Tibial nerve (tissue), 4 donors: Measurements from ENCODE around the gene KCNMA1. TPM values are rescaled to one million over a fixed set of nuclear protein-coding genes. Genes with fewer than 3 reads are reported as not detected.

Source experiments
- DNase-seq, 2 donors: peaks; one replicate each; pipeline ENCODE4 v3.0.0-alpha.2; 2019; ENCODE audit warnings: low spot score in 2 of 2
- H3K27ac ChIP-seq, 4 donors: fragments of 200-600 bp; sonication (generic) in 3 of 4; one replicate each; pipeline ENCODE4 v1.5.1; 2017 to 2019; ENCODE audit warnings: mild to moderate bottlenecking in 1 of 4
- H3K27me3 ChIP-seq, 2 donors: fragments of 200-600 bp; sonication (generic) in 1 of 2; one replicate each; pipeline versions ENCODE4 v1.5.1 to v1.6.0; 2017 to 2019
- H3K36me3 ChIP-seq, 3 donors: fragments of 200-600 bp; sonication (generic); one replicate each; pipeline ENCODE4 v1.5.1; 2018 to 2019
- H3K4me1 ChIP-seq, 4 donors: fragments of 200-600 bp; sonication (generic) in 3 of 4; one replicate each; pipeline ENCODE4 v1.5.1; 2017 to 2019
- H3K4me3 ChIP-seq, 4 donors: fragments of 200-600 bp; sonication (generic) in 3 of 4; one replicate each; pipeline ENCODE4 v1.5.1; 2017 to 2019; ENCODE audit warnings: mild to moderate bottlenecking in 1 of 4, moderate library complexity in 1 of 4
- H3K9me3 ChIP-seq, 4 donors: fragments of 200-600 bp; sonication (generic) in 3 of 4; one replicate each; pipeline ENCODE4 v1.5.1; 2017 to 2019
- CTCF ChIP-seq, 5 experiments: fragments of 200-600 bp in 3 of 5; fragments of 450-650 bp in 2 of 5; sonication (generic) in 3 of 5; IDR thresholded peaks; one replicate each; pipeline ENCODE4 v1.5.1; 2016 to 2019; ENCODE audit warnings: antibody characterized with exemption in 5 of 5, mild to moderate bottlenecking in 3 of 5, moderate library complexity in 2 of 5
- EP300 ChIP-seq, 2 donors: sonication (generic); formaldehyde crosslinking; IDR thresholded peaks; one replicate each; pipeline ENCODE4 v1.6.1; 2017; ENCODE audit warnings: antibody characterized with exemption in 2 of 2, mild to moderate bottlenecking in 1 of 2
- POLR2A ChIP-seq, 2 donors: fragments of 450-650 bp; IDR thresholded peaks; one replicate each; pipeline ENCODE4 v1.6.1; 2017; ENCODE audit warnings: antibody characterized with exemption in 2 of 2, mild to moderate bottlenecking in 2 of 2, moderate library complexity in 2 of 2
- WGBS, 2 donors: methylation state at CpG; one replicate each; pipeline ENCODE4 v1.1.5; 2018; 5-methylcytosine and 5-hydroxymethylcytosine counted together
- total RNA-seq, 4 donors: library from RNA; depleted of rRNA; stranded (reverse); fragments of >200 nt; gene quantifications; one replicate each; pipeline ENCODE4 v1.1.0, GENCODE V29; 2016

KCNMA1 gene
- total RNA-seq, 4 donors from 2014 or later = 10.2 to 19.9 (median 13.7) TPM

GRCh38 chr10:77606751-77607150 lies 30.9 kb downstream of the KCNMA1 start:
- no peaks in the 10 kb centered on the region for H3K36me3 ChIP-seq
- no peak overlapping the region for H3K27ac ChIP-seq
- WGBS, 2 donors = 77 to 86% methylated on average over 2 of the region's 2 CpGs
- TF ChIP-seq CTCF (IDR thresholded peaks at IDR 0.05) (no peak), EP300 (IDR thresholded peaks at IDR 0.05) (no peak), POLR2A (IDR thresholded peaks at IDR 0.05) (no peak)
- no peak for DNase-seq
- no peaks in the 10 kb centered on the region for H3K27me3 ChIP-seq
- H3K4me1 ChIP-seq = peaks cover 0 to 15% (median 2%) of the 10 kb centered on the region in 4 donors
- no peaks in the 10 kb centered on the region for H3K9me3 ChIP-seq
- no peak overlapping the region for H3K4me3 ChIP-seq

- Histone ChIP-seq H3K27ac (no peak overlapping the region), H3K4me3 (no peak overlapping the region), H3K36me3 (no peaks in the 10 kb centered on the region), H3K4me1 (peaks cover 0 to 15% (median 2%) of the 10 kb centered on the region in 4 donors), H3K9me3 (no peaks in the 10 kb centered on the region), H3K27me3 (no peaks in the 10 kb centered on the region)
- WGBS, 2 donors = 39 to 65% methylated on average over 4 of the region's 4 CpGs
- DNase-seq = no peak
- TF ChIP-seq POLR2A (IDR thresholded peaks at IDR 0.05) = no peak
- no peak for TF ChIP-seq CTCF (IDR thresholded peaks at IDR 0.05)
- TF ChIP-seq EP300 (IDR thresholded peaks at IDR 0.05) = no peak
These were observed 32.1 kb downstream of the KCNMA1 start for GRCh38 chr10:77605466-77605865.

- no peaks in the 10 kb centered on the region for H3K9me3 ChIP-seq
- H3K4me3 ChIP-seq = no peak overlapping the region
- TF ChIP-seq EP300 (IDR thresholded peaks at IDR 0.05) (no peak), CTCF (IDR thresholded peaks at IDR 0.05) (no peak), POLR2A (IDR thresholded peaks at IDR 0.05) (no peak)
- no peaks in the 10 kb centered on the region for H3K27me3 ChIP-seq
- H3K27ac ChIP-seq = no peak overlapping the region
- no peak for DNase-seq
- no peaks in the 10 kb centered on the region for H3K36me3 ChIP-seq
- WGBS, 2 donors = 80 to 88% methylated on average over 6 of the region's 6 CpGs
- H3K4me1 ChIP-seq = peaks cover 0 to 15% (median 2%) of the 10 kb centered on the region in 4 donors
These were observed 32.7 kb downstream of the KCNMA1 start for GRCh38 chr10:77604941-77605351.

GRCh38 chr10:77604063-77604462 lies 33.5 kb downstream of the KCNMA1 start:
- 64 to 67% methylated on average over 1 of the region's 1 CpG for WGBS, 2 donors
- no peak overlapping the region for H3K4me3 ChIP-seq
- no peaks in the 10 kb centered on the region for H3K36me3 ChIP-seq
- no peaks in the 10 kb centered on the region for H3K9me3 ChIP-seq
- H3K27me3 ChIP-seq = no peaks in the 10 kb centered on the region
- TF ChIP-seq POLR2A (IDR thresholded peaks at IDR 0.05) (no peak), CTCF (IDR thresholded peaks at IDR 0.05) (no peak), EP300 (IDR thresholded peaks at IDR 0.05) (no peak)
- H3K4me1 ChIP-seq = peaks cover 0 to 15% (median 2%) of the 10 kb centered on the region in 4 donors
- no peak for DNase-seq
- no peak overlapping the region for H3K27ac ChIP-seq

GRCh38 chr10:77603534-77603927 lies 34.1 kb downstream of the KCNMA1 start:
- DNase-seq = no peak
- Histone ChIP-seq H3K4me1 (peaks cover 0 to 15% (median 2%) of the 10 kb centered on the region in 4 donors), H3K4me3 (no peak overlapping the region), H3K9me3 (no peaks in the 10 kb centered on the region), H3K27ac (no peak overlapping the region), H3K36me3 (no peaks in the 10 kb centered on the region), H3K27me3 (no peaks in the 10 kb centered on the region)
- WGBS, 2 donors = 49 to 63% methylated on average over 2 of the region's 2 CpGs
- no peak for TF ChIP-seq EP300 (IDR thresholded peaks at IDR 0.05)
- TF ChIP-seq POLR2A (IDR thresholded peaks at IDR 0.05) = no peak
- no peak for TF ChIP-seq CTCF (IDR thresholded peaks at IDR 0.05)
